GM12864 (cell line): Measurements from ENCODE around the gene ACER2.
"Not testable (repeated sequence)": the region's sequence is repeated elsewhere in the genome, so short reads cannot be mapped to it uniquely, and the experiment has no call there.

Experiments used
- DNase-seq: peaks from one replicate; pipeline ENCODE4 v3.0.0-alpha.2; 2011; ENCODE audit warnings: low read depth
- H3K4me3 ChIP-seq: 2 replicates; pipeline ENCODE4 v1.5.1; 2011; ENCODE audit warnings: mild to moderate bottlenecking, low read depth, low read length, control low read depth
- CTCF ChIP-seq: IDR thresholded peaks from 2 replicates; pipeline ENCODE4 v1.5.1; 2011; ENCODE audit warnings: low read depth, mild to moderate bottlenecking, moderate library complexity, low read length, control low read depth, inconsistent platforms; ENCODE audit errors: missing control alignments

ACER2 gene

GRCh38 chr9:19385786-19386501, 22.9 kb upstream of the ACER2 start:
- H3K4me3 ChIP-seq, result no peak overlapping the region
- TF ChIP-seq CTCF, result no peak
- no peak for DNase-seq

DNA sequence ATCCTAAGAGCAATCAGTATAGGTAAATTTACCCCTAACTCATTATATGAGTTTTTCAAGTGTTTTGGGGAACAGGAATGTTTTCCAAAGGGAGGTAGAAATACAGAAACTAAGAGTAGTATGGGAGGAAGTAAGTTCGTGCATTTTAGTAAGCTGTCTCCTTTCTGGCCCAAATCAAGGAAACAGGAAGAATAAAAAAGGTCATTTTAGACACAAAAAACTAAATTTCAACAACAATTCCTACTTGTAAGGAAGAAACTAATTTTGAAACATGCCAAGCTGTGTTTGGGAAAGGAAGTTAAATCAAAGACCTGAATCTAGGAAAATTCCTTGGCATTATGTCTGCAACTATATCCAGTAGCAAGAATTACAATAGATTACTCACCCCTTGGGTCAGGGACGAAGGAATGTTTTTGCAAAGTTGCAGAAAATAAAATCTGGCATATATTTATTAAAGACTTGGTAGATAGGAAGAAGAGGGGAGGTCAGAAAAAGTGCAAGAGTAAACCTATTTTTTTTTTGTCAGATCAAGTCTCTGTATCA, 22.2 kb upstream of the ACER2 start:
- no peak overlapping the region for H3K4me3 ChIP-seq
- no peak for DNase-seq
- no peak for TF ChIP-seq CTCF

- H3K4me3 ChIP-seq, result no peak overlapping the region
- no peak for DNase-seq
- no peak for TF ChIP-seq CTCF
Observed at GRCh38 chr9:19387317-19387716, 21.5 kb upstream of the ACER2 start.

GRCh38 chr9:19389539-19389938, 19.3 kb upstream of the ACER2 start:
- not testable (repeated sequence) for H3K4me3 ChIP-seq, DNase-seq

DNA sequence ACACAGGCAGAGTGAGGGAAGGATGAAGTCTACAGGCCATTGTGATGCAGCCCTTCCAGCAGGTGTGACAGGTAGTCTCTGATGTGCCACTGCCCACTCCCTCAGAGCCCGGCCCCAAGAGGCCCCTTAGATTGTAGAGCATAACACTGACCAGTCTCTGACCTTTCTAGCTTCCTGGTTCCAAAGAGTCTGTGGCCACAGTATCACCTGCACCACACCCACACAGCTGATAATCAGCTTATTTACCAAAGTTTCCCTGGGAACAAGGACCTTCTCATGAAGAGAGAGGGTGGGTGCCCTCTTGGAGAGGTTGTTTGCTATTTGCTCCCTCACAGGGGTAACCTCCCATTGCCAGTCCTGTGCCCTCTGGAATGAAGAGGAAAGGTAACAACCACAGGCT, 11.0 kb upstream of the ACER2 start:
- H3K4me3 ChIP-seq, result no peak overlapping the region
- DNase-seq, result no peak
- no peak for TF ChIP-seq CTCF

- DNase-seq, H3K4me3 ChIP-seq: not testable (repeated sequence)
Observed at GRCh38 chr9:19403231-19403630, 5.6 kb upstream of the ACER2 start.

DNA sequence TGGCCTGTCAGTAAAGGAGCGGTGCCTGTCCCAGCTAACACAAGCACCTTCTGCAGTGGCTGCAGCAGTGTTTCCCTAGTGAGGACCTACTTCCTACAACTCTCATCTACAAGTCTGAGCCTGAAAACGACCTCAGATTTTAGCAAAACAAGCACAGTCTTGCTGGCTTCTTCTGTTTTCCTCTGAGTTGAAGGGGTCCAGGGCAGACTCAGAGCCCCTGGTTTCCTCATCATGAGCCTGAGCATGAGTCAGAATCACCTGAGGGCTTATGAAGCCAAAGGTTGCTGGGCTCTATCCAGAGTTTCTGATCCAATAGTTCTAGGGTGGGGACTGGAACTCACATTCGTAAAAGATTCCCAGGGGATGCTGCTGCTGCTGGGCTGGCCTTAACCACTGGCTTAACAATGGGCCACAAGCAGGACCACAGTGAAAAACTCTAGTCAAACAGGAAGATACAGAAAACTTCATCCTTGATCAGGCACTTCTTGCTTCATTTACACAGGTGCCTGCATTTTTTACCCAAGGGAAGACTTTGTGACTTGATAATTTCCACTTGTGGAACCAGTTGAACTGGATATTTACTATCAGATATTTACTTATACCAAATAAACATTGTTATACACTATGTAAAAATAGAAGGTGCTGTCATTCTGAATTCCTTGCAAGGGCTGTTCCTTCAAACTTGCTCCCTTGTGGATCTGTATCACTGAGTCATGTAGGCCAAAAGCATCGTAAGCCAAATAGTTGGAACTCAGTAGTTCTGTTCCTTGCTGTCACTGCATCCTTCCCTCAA, 4.3 kb upstream of the ACER2 start:
- H3K4me3 ChIP-seq, result no peak overlapping the region
- TF ChIP-seq CTCF, result no peak
- DNase-seq, result no peak

- H3K4me3 ChIP-seq, result no peak overlapping the region
- DNase-seq, result no peak
- TF ChIP-seq CTCF, result no peak
Observed at GRCh38 chr9:19405771-19406170, 3.0 kb upstream of the ACER2 start.
